ENCODE results near the gene TMEM145. TPM values are rescaled to one million over a fixed set of nuclear protein-coding genes. Genes with fewer than 3 reads are reported as not detected.
A peak's percentile ranks its signal among the peaks of the same experiment; 100 is the strongest.

The TMEM145 gene
- total and polyA plus RNA-seq, 9 of the 15 experiments (the other 6 are each of a cell fraction or from before 2014, with no cell fraction given) = 0.80 to 5.5 (median 1.9) TPM; not detected in 3

GRCh38 chr19:42370626-42371175 lies 57.6 kb downstream of the TMEM145 start:
- in situ Hi-C loops (cut with MboI) (no loop called here), intact Hi-C loops (cut with micrococcal nuclease) (no loop called here)
- Histone ChIP-seq H3K9me1 (ENCODE audit: control insufficient read depth, insufficient read depth, low read length) (no peaks in the 10 kb centered on the region), H3K9me3 (replicated peaks; ENCODE audit: control insufficient read depth, insufficient read depth, low read depth, low read length) (no peaks in the 10 kb centered on the region), H3K4me2 (ENCODE audit: insufficient read depth, low read length) (no peak overlapping the region), H3K27me3 (ENCODE audit: control insufficient read depth in 2 of 2, insufficient read depth in 2 of 2, low read length in 2 of 2) (no peaks in the 10 kb centered on the region), H3K4me1 (replicated peaks in 1 of 2; ENCODE audit: control insufficient read depth in 2 of 2, insufficient read depth in 2 of 2, low read length in 2 of 2) (peaks cover 0 to 46% of the 10 kb centered on the region in 2 experiments; a peak in 3 of 5 replicates), H3K36me3 (ENCODE audit: control insufficient read depth, insufficient read depth, low read length) (no peaks in the 10 kb centered on the region; the same call in 2 of the 3 replicates), H3K79me2 (ENCODE audit: control insufficient read depth, insufficient read depth, low read length) (no peaks in the 10 kb centered on the region), H2AFZ (ENCODE audit: low read depth, low read length) (no peak overlapping the region), H3K9ac (ENCODE audit: insufficient read depth in 1 of 2, low read depth in 2 of 2, low read length in 2 of 2) (peak overlapping the region in 1 of 2 experiments; percentile 7; a peak in 1 of 4 replicates), H3K27ac (ENCODE audit: extremely low read depth, low read depth, low read length) (no peak overlapping the region), H3K4me3 (no peak overlapping the region), H4K20me1 (replicated peaks; ENCODE audit: control insufficient read depth, insufficient read depth, low read length) (no peaks in the 10 kb centered on the region)
- no TSS peak for BruUV-seq (replicated peaks)
- CTCF ChIA-PET (ENCODE audit: low intra/inter-chr PET ratio) = no interaction called here
- WGBS (ENCODE audit: insufficient coverage, low coverage, missing lambda C conversion rate) = 69% methylated on average over 6 of the region's 12 CpGs
- ATAC-seq = no peak
- FAIRE-seq = no peak
- DNase-seq (ENCODE audit: extremely low read depth in 1 of 4, low spot score in 3 of 4) = no peak
- POLR2A ChIA-PET = no interaction called here
- TF ChIP-seq, protein P1, sequence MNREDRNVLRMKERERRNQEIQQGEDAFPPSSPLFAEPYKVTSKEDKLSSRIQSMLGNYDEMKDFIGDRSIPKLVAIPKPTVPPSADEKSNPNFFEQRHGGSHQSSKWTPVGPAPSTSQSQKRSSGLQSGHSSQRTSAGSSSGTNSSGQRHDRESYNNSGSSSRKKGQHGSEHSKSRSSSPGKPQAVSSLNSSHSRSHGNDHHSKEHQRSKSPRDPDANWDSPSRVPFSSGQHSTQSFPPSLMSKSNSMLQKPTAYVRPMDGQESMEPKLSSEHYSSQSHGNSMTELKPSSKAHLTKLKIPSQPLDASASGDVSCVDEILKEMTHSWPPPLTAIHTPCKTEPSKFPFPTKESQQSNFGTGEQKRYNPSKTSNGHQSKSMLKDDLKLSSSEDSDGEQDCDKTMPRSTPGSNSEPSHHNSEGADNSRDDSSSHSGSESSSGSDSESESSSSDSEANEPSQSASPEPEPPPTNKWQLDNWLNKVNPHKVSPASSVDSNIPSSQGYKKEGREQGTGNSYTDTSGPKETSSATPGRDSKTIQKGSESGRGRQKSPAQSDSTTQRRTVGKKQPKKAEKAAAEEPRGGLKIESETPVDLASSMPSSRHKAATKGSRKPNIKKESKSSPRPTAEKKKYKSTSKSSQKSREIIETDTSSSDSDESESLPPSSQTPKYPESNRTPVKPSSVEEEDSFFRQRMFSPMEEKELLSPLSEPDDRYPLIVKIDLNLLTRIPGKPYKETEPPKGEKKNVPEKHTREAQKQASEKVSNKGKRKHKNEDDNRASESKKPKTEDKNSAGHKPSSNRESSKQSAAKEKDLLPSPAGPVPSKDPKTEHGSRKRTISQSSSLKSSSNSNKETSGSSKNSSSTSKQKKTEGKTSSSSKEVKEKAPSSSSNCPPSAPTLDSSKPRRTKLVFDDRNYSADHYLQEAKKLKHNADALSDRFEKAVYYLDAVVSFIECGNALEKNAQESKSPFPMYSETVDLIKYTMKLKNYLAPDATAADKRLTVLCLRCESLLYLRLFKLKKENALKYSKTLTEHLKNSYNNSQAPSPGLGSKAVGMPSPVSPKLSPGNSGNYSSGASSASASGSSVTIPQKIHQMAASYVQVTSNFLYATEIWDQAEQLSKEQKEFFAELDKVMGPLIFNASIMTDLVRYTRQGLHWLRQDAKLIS (CRISPR knock-in tag; IDR thresholded peaks at IDR 0.05) = no peak
- TF ChIP-seq ZNF239 (CRISPR knock-in tag; IDR thresholded peaks at IDR 0.05) (no peak), POLR3G (IDR thresholded peaks at IDR 0.05; ENCODE audit: extremely low read depth, insufficient read length, insufficient replicate concordance) (no peak), SLC30A9 (CRISPR knock-in tag; IDR thresholded peaks at IDR 0.05) (no peak), TCF15 (CRISPR knock-in tag; IDR thresholded peaks at IDR 0.05) (no peak), POLR2G (IDR thresholded peaks at IDR 0.05; ENCODE audit: low read depth, low read length) (no peak), XRCC4 (IDR thresholded peaks at IDR 0.05; ENCODE audit: extremely low read depth, insufficient read depth, insufficient read length) (no peak), ATF2 (CRISPR knock-in tag; IDR thresholded peaks at IDR 0.05) (no peak), JUND (IDR thresholded peaks at IDR 0.05; ENCODE audit: borderline replicate concordance, low read depth, low read length) (no peak), JUND (tag; IDR thresholded peaks at IDR 0.05; ENCODE audit: borderline replicate concordance, low read depth, low read length) (no peak), CGGBP1 (CRISPR knock-in tag; IDR thresholded peaks at IDR 0.05) (no peak), ZNF79 (CRISPR knock-in tag; IDR thresholded peaks at IDR 0.05; ENCODE audit: low read depth) (no peak), SAFB (IDR thresholded peaks at IDR 0.05; ENCODE audit: borderline replicate concordance, low read depth, low read length) (no peak)
- TF ChIP-seq, protein P2, sequence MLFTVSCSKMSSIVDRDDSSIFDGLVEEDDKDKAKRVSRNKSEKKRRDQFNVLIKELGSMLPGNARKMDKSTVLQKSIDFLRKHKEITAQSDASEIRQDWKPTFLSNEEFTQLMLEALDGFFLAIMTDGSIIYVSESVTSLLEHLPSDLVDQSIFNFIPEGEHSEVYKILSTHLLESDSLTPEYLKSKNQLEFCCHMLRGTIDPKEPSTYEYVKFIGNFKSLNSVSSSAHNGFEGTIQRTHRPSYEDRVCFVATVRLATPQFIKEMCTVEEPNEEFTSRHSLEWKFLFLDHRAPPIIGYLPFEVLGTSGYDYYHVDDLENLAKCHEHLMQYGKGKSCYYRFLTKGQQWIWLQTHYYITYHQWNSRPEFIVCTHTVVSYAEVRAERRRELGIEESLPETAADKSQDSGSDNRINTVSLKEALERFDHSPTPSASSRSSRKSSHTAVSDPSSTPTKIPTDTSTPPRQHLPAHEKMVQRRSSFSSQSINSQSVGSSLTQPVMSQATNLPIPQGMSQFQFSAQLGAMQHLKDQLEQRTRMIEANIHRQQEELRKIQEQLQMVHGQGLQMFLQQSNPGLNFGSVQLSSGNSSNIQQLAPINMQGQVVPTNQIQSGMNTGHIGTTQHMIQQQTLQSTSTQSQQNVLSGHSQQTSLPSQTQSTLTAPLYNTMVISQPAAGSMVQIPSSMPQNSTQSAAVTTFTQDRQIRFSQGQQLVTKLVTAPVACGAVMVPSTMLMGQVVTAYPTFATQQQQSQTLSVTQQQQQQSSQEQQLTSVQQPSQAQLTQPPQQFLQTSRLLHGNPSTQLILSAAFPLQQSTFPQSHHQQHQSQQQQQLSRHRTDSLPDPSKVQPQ (CRISPR knock-in tag; IDR thresholded peaks at IDR 0.05; ENCODE audit: borderline replicate concordance) = no peak

All from K562 (cell line).